ENCODE data around the gene ME3. TPM values are rescaled to one million over a fixed set of nuclear protein-coding genes. Genes with fewer than 3 reads are reported as not detected.
"Not testable (repeated sequence)": the region's sequence is repeated elsewhere in the genome, so short reads cannot be mapped to it uniquely, and the experiment has no call there.

The ME3 gene
- total RNA-seq, 1 donor from 2014 or later = 33.4 TPM

GRCh38 chr11:86660088-86660487 lies 12.3 kb downstream of the ME3 start:
- Histone ChIP-seq H3K27me3 (ENCODE audit: low read depth) (no peaks in the 10 kb centered on the region), H3K27ac (replicated peaks) (no peak overlapping the region), H3K4me3 (no peak overlapping the region), H3K9me3 (replicated peaks) (peaks cover 7% of the 10 kb centered on the region), H3K4me1 (peaks cover 22% of the 10 kb centered on the region), H3K36me3 (peaks cover 5% of the 10 kb centered on the region)
- intact Hi-C loops (cut with micrococcal nuclease) = no loop called here
- TF ChIP-seq, protein P1, sequence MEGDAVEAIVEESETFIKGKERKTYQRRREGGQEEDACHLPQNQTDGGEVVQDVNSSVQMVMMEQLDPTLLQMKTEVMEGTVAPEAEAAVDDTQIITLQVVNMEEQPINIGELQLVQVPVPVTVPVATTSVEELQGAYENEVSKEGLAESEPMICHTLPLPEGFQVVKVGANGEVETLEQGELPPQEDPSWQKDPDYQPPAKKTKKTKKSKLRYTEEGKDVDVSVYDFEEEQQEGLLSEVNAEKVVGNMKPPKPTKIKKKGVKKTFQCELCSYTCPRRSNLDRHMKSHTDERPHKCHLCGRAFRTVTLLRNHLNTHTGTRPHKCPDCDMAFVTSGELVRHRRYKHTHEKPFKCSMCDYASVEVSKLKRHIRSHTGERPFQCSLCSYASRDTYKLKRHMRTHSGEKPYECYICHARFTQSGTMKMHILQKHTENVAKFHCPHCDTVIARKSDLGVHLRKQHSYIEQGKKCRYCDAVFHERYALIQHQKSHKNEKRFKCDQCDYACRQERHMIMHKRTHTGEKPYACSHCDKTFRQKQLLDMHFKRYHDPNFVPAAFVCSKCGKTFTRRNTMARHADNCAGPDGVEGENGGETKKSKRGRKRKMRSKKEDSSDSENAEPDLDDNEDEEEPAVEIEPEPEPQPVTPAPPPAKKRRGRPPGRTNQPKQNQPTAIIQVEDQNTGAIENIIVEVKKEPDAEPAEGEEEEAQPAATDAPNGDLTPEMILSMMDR (IDR thresholded peaks at IDR 0.05; ENCODE audit: borderline replicate concordance) = no peak
- no peak for DNase-seq

GRCh38 chr11:86658534-86658933 lies 13.9 kb downstream of the ME3 start:
- Histone ChIP-seq H3K36me3 (no peaks in the 10 kb centered on the region), H3K27ac (replicated peaks) (no peak overlapping the region), H3K4me1 (peaks cover 22% of the 10 kb centered on the region), H3K27me3 (ENCODE audit: low read depth) (no peaks in the 10 kb centered on the region), H3K4me3 (no peak overlapping the region), H3K9me3 (replicated peaks) (peaks cover 7% of the 10 kb centered on the region)
- intact Hi-C loops (cut with micrococcal nuclease) = no loop called here
- TF ChIP-seq, protein P1 (IDR thresholded peaks at IDR 0.05; ENCODE audit: borderline replicate concordance) = no peak
- no peak for DNase-seq

- H3K36me3 ChIP-seq; H3K27me3 ChIP-seq (ENCODE audit: low read depth); H3K4me3 ChIP-seq; H3K27ac ChIP-seq (replicated peaks); DNase-seq; intact Hi-C loops (cut with micrococcal nuclease): not testable (repeated sequence)
- peaks cover 13% of the 10 kb centered on the region for H3K9me3 ChIP-seq (replicated peaks)
- peaks cover 28% of the 10 kb centered on the region for H3K4me1 ChIP-seq
Measured at GRCh38 chr11:86645212-86645611, 27.2 kb downstream of the ME3 start.

DNA sequence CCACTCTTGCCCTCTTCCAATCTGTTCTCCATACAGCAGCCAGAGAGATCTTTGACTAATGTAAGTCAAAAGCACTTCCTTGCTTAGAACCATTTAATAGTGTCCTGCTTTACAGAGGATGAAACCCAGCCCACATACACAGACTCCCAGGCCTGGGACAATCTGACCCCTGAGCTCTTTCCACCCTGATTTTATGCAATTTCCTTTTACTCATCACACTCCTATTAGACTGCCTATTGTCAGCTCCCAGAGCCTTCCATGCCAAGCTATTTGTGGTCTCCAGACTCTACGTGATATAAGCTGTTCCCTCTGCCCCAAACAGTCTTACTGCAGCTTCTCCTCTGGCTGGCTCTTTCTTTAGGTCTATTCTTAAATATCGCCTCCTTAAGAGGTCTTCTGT lies 28.1 kb downstream of the ME3 start:
- Histone ChIP-seq H3K27ac (replicated peaks) (no peak overlapping the region), H3K36me3 (no peaks in the 10 kb centered on the region), H3K27me3 (ENCODE audit: low read depth) (no peaks in the 10 kb centered on the region), H3K4me1 (peaks cover 28% of the 10 kb centered on the region), H3K4me3 (no peak overlapping the region), H3K9me3 (replicated peaks) (peaks cover 8% of the 10 kb centered on the region)
- intact Hi-C loops (cut with micrococcal nuclease) = no loop called here
- TF ChIP-seq, protein P1 (IDR thresholded peaks at IDR 0.05; ENCODE audit: borderline replicate concordance) = no peak
- no peak for DNase-seq

GRCh38 chr11:86641537-86642261 lies 30.7 kb downstream of the ME3 start:
- no peaks in the 10 kb centered on the region for H3K9me3 ChIP-seq (replicated peaks)
- no peak overlapping the region for H3K4me3 ChIP-seq
- peak overlapping the region; percentile 9 for H3K27ac ChIP-seq (replicated peaks)
- intact Hi-C loops (cut with micrococcal nuclease) = no loop called here
- H3K4me1 ChIP-seq = peaks cover 28% of the 10 kb centered on the region
- DNase-seq = no peak
- no peaks in the 10 kb centered on the region for H3K36me3 ChIP-seq
- TF ChIP-seq, protein P1 (IDR thresholded peaks at IDR 0.05; ENCODE audit: borderline replicate concordance) = no peak
- H3K27me3 ChIP-seq (ENCODE audit: low read depth) = no peaks in the 10 kb centered on the region

GRCh38 chr11:86639137-86639536 lies 33.3 kb downstream of the ME3 start:
- no peak for DNase-seq
- intact Hi-C loops (cut with micrococcal nuclease) = no loop called here

More at GRCh38 chr11:86639137-86639536, 33.3 kb downstream of the ME3 start:
- TF ChIP-seq, protein P1 (IDR thresholded peaks at IDR 0.05; ENCODE audit: borderline replicate concordance) = no peak
- Histone ChIP-seq H3K9me3 (replicated peaks) (no peaks in the 10 kb centered on the region), H3K36me3 (peaks cover 4% of the 10 kb centered on the region), H3K4me3 (no peak overlapping the region), H3K27me3 (ENCODE audit: low read depth) (no peaks in the 10 kb centered on the region), H3K4me1 (peaks cover 13% of the 10 kb centered on the region), H3K27ac (replicated peaks) (no peak overlapping the region)
